ENCODE data around the gene CCDC142. TPM values are rescaled to one million over a fixed set of nuclear protein-coding genes. Genes with fewer than 3 reads are reported as not detected.
"Not testable (repeated sequence)": the region's sequence is repeated elsewhere in the genome, so short reads cannot be mapped to it uniquely, and the experiment has no call there.

Gene CCDC142
- total RNA-seq, 1 experiment from 2014 or later: 2.2 TPM

DNA sequence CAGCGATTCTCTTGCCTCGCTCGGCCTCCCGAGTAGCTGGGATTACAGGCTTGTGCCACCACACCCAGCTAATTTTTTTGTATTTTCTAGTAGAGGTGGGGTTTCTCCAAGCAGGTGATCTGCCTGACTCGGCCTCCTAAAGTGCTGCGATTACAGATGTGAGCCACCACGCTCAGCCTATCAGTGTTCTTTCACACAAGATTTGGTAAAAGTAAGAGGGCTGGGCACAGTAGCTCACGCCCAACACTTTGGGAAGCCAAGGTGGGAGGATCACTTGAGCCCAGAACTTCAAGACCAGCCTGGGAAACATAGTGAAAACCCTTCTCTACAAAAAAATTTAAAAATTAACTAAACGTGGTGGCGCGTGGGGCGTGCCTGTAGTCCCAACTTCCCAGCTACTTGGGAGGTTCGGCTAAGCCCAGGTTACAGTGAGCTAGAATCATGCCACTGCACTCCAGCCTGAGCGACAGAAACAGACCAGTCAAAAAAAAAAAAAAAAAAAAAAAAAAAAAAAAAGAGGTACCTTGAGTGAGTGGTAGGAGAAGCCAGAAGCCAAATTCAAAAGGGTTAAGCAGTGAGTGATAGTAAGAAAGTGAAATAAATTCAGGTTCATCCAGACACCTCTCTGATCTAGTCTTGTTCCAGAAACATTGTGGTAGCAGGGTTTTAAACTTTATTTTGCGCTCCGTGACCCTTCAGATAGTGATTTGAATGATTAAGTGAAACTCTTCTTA lies 11.3 kb downstream of the CCDC142 start:
- DNase-seq (ENCODE audit: low spot score): no peak

DNA sequence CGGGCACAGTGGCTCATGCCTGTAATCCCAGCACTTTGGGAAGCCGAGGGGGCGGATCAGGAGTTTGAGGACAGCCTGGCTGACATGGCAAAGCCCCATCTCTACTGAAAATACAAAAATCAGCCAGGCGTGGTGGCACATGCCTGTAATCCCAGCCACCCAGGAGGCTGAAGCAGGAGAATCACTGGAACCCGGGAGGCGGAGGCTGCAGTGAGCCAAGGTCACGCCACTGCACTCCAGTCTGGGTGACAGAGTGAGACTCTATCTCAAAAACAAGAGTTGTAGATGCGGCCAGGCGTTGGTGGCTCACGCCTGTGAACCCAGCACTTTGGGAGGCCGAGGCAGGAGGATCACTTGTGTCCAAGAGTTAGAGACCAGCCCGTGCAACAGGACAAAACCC lies 12.1 kb downstream of the CCDC142 start:
- not testable (repeated sequence) for DNase-seq (ENCODE audit: low spot score)

GRCh38 chr2:74464406-74464805 lies 18.4 kb downstream of the CCDC142 start:
- DNase-seq (ENCODE audit: low spot score): no peak

DNA sequence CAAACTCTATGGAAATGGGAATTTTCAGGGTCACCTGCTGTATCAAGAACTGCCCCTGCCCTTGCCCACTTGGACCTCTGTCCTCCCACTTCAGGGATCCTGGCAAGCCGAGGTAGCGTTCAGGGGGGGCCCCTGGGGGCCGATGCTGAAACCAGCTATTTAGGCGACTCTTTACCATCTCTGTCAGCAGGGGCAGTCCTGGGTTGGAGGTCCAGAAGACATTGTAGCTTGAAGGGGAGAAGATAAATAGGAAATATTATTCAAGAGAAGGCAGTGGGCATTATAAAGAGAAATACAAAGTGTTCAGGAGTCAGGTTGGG lies 20.1 kb downstream of the CCDC142 start:
- no peak for DNase-seq (ENCODE audit: low spot score)

DNA sequence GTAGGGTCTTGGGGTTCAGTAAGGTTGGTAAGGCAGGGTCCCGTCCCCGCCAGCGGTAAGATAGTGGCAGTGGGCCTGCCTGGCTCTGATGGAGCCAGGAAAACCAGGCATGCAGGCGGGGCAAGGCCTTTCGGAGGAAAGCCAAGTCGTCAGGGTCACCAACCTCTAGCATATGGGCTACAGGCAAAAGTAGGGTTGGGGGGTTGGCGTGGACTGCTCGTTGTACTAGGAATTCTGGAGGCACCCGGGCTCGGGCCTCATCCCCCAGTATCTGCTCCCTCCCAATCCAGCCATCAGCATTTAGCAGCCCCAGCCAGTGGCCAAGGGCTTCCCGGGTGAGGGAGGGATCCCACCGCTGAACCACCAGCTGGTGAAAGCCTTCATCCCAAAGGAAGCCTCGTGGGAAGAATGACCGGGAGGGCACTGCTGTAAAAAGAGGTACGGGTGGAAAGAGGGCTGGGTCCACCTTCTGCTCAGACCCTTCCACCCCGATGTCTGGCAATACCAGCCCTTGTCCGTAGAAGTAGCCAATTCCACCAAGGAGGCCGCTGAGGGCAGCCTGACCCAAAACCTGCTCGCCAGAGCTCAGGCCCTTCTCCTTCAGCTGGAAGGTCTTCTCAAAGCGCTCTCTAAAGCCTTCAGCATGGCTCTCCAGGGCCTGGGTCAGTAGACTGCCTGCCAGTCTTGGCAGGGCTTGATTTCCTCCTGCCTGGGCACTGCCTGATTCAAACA lies 20.6 kb downstream of the CCDC142 start:
- DNase-seq (ENCODE audit: low spot score): no peak

DNA sequence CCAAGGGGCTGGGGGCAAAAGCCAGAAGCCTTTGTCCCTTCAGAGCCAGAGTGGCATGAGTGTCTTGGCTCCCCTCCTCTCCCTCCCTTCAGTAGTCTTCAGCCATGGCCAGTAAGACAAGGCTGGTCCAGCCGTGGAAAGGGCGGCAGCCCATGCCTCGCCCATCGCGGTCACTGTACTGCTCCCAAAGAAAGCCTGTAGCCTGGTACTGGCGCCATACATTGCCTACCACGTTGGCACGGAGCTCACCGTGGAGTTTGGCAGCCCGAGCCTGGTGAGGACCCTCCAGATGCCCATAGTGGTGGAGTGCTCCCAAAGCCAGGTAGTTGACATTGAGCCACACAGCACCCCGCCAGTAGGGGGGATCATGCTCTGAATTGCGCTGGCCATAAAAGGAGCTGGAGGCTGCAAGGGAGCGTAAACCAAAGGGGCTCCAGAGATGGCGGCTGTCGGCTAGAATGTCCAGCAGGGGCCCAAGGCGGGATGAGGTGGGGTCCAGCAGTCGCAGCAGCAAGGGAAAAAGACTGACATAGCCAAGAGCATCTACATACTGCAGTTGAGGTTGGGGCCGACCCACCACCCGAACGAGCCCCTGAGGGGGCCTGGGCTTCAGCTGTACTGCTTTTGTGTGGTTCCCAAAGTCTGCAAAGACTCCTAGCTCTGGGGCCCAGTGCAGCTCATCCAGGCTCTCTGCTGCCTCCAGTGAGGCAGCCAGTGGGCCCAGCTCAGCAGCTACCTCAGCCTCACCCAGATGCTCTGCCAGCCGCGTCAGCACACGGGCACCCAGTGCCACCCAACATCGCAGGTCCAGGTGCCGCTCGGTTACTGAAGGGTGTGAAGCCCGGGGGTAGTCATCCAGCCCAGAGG lies 21.4 kb downstream of the CCDC142 start:
- DNase-seq (ENCODE audit: low spot score): no peak

DNA sequence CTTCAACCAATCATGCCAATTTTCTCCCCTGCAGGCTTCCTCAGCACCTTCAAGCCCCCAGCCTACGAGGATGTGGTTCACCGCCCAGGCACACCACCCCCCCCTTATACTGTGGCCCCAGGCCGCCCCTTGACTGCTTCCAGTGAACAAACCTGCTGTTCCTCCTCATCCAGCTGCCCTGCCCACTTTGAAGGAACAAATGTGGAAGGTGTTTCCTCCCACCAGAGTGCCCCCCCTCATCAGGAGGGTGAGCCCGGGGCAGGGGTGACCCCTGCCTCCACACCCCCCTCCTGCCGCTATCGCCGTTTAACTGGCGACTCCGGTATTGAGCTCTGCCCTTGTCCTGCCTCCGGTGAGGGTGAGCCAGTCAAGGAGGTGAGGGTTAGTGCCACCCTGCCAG lies 22.6 kb downstream of the CCDC142 start:
- DNase-seq (ENCODE audit: low spot score): not testable (repeated sequence)

DNA sequence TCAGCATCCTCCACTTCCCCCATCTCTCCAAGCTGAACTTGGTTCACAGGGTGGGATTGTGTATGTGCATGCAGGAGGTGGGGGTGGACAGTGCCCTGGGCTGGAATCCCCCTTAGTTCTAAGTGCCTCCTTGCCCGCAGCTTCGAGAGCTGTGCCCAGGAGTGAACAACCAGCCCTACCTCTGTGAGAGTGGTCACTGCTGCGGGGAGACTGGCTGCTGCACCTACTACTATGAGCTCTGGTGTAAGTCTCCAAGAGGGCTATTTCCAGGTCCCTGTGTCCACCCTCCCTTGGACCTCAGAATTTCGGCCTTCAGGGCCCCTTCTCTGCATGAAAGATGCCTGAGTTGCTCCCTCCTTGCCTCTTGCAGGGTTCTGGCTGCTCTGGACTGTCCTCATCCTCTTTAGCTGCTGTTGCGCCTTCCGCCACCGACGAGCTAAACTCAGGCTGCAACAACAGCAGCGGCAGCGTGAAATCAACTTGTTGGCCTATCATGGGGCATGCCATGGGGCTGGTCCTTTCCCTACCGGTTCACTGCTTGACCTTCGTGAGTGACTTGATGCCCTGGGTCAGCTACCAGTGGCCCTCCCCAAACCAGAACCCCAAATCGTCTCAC lies 23.2 kb downstream of the CCDC142 start:
- DNase-seq (ENCODE audit: low spot score): not testable (repeated sequence)

DNA sequence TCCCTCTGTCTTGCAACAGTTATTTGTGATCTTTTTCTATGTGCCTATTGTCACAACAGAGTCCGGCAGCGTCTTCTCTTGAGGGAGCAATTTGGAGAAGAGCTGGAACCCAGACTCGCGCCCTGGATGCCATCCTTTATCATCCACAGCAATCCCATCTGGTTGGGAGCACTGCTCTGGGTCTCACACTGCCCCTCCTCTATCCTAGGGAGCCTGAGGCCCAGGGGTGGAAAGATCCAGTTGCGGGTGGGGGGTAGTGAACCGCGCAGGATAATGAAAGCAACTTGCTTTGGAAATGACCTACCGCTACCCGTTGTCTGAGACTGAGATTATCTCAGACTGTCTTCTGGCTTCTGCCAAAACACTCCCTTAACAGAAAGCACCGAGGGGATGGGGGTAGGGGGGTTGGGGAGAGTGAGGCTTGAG lies 23.8 kb downstream of the CCDC142 start:
- DNase-seq (ENCODE audit: low spot score): no peak

GRCh38 chr2:74458132-74458937 lies 24.5 kb downstream of the CCDC142 start, which contains the start of gene WBP1:
Gene WBP1 (plus strand): TSS chr2:74458438. CDS start chr2:74458603, 165 bp downstream.
- peak; percentile 100 for DNase-seq (ENCODE audit: low spot score)

DNA sequence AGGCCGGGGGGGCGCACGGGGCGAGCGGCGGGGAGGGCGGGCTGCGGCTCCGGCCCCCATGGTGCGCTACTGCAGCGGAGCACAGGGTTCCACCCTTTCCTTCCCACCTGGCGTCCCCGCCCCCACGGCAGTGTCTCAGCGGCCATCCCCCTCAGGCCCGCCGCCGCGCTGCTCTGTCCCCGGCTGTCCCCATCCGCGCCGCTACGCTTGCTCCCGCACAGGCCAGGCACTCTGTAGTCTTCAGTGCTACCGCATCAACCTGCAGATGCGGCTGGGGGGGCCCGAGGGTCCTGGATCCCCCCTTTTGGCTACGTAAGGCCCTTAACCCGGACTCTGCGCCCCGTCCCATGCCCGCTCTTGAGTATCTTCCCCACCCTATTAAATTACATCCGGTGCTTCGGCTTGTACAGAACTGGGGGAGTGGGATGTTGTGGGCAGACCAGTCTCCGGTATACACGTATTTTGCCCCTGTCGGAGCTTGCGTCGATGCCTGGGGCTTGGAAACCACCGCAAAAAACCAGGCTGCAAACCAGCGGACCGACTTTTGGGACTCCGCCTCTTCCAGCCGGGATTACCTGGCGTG lies 25.2 kb downstream of the CCDC142 start:
- no peak for DNase-seq (ENCODE audit: low spot score)

DNA sequence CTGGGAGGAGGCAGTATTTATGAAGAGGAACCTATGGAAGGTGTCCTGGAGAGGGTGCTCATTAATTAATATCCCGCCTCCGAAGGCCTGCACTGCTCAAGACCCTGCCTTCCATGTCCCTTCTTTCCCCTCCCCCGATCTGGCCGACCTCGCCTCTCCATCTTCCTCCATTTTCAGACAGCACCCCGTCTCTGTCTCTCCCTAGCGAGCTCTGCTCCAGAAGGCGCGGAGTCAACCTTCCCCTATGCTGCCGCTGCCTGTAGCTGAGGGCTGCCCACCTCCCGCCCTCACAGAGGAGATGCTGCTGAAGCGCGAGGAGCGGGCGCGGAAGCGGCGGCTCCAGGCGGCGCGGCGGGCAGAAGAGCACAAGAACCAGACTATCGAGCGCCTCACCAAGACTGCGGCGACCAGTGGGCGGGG lies 25.7 kb downstream of the CCDC142 start:
- no peak for DNase-seq (ENCODE audit: low spot score)

GRCh38 chr2:74454654-74455511 lies 27.9 kb downstream of the CCDC142 start, which contains the start of gene INO80B:
Gene INO80B (plus strand): TSS chr2:74455087. CDS start chr2:74455117, 30 bp downstream.
- DNase-seq (ENCODE audit: low spot score): peak; percentile 94

DNA sequence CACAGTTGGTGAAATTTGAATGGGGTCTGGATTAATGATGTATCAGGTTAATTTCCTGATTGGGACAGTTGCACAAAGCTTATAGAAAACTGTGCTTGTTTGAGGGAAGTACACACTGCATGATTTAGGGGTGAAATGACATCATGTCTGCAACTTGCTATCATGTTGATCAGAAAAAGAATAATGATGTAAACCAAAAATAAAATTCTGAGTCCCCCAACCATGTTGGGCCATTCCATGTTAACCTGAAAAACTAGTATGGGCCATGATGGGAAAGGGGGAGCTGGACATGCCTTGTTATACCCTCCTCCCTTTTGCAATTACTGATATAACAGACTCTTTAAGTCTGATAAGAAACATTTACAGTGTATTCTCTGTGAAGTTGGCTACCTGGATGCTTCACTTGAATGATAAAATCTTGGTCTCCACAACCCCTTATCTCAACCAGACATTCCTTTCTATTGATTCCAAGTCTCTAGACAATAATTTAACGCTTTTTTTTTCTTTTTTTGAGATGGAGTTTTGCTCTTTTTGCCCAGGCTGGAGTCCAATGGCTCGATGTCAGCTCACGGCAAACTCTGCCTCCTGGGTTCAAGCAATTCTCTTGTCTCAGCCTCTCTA lies 32.1 kb downstream of the CCDC142 start:
- DNase-seq (ENCODE audit: low spot score): no peak

GRCh38 chr2:74448771-74449170 lies 34.0 kb downstream of the CCDC142 start:
- no peak for DNase-seq (ENCODE audit: low spot score)

GRCh38 chr2:74447230-74447999 lies 35.4 kb downstream of the CCDC142 start:
- no peak for DNase-seq (ENCODE audit: low spot score)

- DNase-seq (ENCODE audit: low spot score): no peak
Observed at GRCh38 chr2:74444498-74445318, 38.1 kb downstream of the CCDC142 start.
